IMR-90 (cell line): ENCODE measurements around the gene IL12RB1. TPM values are rescaled to one million over a fixed set of nuclear protein-coding genes. Genes with fewer than 3 reads are reported as not detected.

ENCODE experiments used
- MAZ ChIP-seq: IDR thresholded peaks from 2 replicates; pipeline ENCODE4 v1.6.1; 2012; ENCODE audit warnings: low read depth, mild to moderate bottlenecking, low read length, improper control_type of control experiment, moderate library complexity, borderline replicate concordance
- NFE2L2 ChIP-seq: fragments of 150-350 bp; IDR thresholded peaks from 2 replicates; pipeline ENCODE4 v1.6.1; 2016; ENCODE audit warnings: low read depth, mild to moderate bottlenecking, low read length
- RCOR1 ChIP-seq: IDR thresholded peaks from 2 replicates; pipeline ENCODE4 v1.6.1; 2012; ENCODE audit warnings: mild to moderate bottlenecking, low read length, improper control_type of control experiment; ENCODE audit not compliant: insufficient replicate concordance
- polyA plus RNA-seq, 3 experiments: library from polyadenylated mRNA; depleted of rRNA; stranded (reverse); fragments of >200 nt; gene quantifications; 2 replicates each; pipeline ENCODE4 v1.2.3, GENCODE V29; 2012; ENCODE audit warnings: low replicate concordance in 1 of 3
- total RNA-seq: library from RNA; depleted of rRNA; stranded (reverse); fragments of >200 nt; gene quantifications from 2 replicates; pipeline ENCODE4 v1.2.3, GENCODE V29; 2012
- TF ChIP-seq, protein P1 (sequence below): conservative IDR thresholded peaks from 2 replicates; pipeline ENCODE4 v1.5.1; 2012; ENCODE audit warnings: mild to moderate bottlenecking, low read depth, low read length, improper control_type of control experiment

Gene IL12RB1
- total and polyA plus RNA-seq, 2 of the 4 experiments (the other 2 are of a cell fraction), result not detected

DNA sequence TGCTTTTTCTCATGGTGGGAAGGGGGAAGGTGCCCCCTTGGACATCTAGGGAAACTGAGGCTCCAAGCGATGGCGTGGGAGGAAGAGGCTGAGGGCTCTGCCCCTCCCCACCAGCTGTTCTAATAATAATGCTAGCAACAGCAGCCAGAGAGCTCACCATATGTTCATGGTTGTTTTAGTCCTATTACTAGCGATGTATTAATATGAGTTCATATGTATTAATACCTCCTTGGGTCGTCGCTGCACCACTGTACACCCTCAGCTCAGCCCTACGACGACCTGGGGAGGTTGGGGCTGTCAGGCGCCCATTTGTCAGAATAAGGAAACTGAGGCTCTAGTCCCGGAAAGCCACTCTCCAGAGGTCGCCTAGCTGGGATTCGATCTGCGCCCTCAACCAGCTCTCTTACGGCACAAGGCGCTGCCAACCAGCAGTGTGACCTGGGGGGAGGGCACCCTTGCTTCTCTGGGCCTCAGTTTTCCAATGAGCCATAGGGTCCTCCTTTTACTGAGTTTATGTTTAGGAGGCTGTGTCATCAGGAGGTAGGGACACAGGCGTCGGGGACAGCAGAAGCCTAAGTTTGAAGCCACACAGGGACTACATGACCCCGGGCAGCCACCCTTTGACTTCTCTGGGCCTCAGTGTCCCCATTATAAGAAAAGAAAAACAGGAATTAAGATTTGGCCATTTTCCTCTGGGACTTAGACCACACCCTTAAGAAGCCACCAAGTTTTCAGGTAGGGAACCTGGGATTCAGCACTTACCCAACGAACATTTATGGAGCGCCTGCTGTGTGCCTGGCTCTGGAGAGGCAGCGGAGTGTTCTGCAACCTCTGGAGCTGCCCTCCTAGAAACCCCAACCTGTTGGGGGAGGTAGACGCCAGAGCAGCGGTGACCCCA is 11.5 kb upstream of the IL12RB1 start (continued):
- TF ChIP-seq, protein P1, sequence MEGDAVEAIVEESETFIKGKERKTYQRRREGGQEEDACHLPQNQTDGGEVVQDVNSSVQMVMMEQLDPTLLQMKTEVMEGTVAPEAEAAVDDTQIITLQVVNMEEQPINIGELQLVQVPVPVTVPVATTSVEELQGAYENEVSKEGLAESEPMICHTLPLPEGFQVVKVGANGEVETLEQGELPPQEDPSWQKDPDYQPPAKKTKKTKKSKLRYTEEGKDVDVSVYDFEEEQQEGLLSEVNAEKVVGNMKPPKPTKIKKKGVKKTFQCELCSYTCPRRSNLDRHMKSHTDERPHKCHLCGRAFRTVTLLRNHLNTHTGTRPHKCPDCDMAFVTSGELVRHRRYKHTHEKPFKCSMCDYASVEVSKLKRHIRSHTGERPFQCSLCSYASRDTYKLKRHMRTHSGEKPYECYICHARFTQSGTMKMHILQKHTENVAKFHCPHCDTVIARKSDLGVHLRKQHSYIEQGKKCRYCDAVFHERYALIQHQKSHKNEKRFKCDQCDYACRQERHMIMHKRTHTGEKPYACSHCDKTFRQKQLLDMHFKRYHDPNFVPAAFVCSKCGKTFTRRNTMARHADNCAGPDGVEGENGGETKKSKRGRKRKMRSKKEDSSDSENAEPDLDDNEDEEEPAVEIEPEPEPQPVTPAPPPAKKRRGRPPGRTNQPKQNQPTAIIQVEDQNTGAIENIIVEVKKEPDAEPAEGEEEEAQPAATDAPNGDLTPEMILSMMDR, result no peak
- no peak for TF ChIP-seq NFE2L2
- TF ChIP-seq MAZ, result no peak
- no peak for TF ChIP-seq RCOR1
